Stimulated activated CD8-positive, alpha-beta memory T cell treated with anti-CD3 and anti-CD28 coated beads, Interleukin-15, amount 100 ng/mL, for 24 hours (primary cell): Measurements from ENCODE around the gene SLC6A13.

ENCODE experiments used
- DNase-seq: peaks from one replicate; pipeline ENCODE4 v3.0.0-alpha.2; 2020; ENCODE audit warnings: low read depth

Gene SLC6A13

GRCh38 chr12:214003-214741 lies 48.5 kb downstream of the SLC6A13 start, which contains the start of gene SLC6A12:
SLC6A12 (minus strand) TSS chr12:214157; CDS start chr12:209986, 4,171 bp downstream.
- DNase-seq: no peak

GRCh38 chr12:213527-213932 lies 49.1 kb downstream of the SLC6A13 start:
- DNase-seq: no peak

GRCh38 chr12:212715-213526 lies 49.7 kb downstream of the SLC6A13 start:
- DNase-seq: no peak

GRCh38 chr12:212415-212714 lies 50.3 kb downstream of the SLC6A13 start:
- DNase-seq: no peak

GRCh38 chr12:211639-212414 lies 50.8 kb downstream of the SLC6A13 start:
- no peak for DNase-seq

- DNase-seq: no peak
These were observed 51.5 kb downstream of the SLC6A13 start for GRCh38 chr12:211142-211465.

- no peak for DNase-seq
These were observed 52.1 kb downstream of the SLC6A13 start for GRCh38 chr12:210277-211141.

GRCh38 chr12:209851-210250 lies 52.8 kb downstream of the SLC6A13 start:
- no peak for DNase-seq

- DNase-seq: no peak
These were observed 53.4 kb downstream of the SLC6A13 start for GRCh38 chr12:209246-209645.

- DNase-seq: no peak
These were observed 53.8 kb downstream of the SLC6A13 start for GRCh38 chr12:208813-209212.

GRCh38 chr12:207804-208203 lies 54.8 kb downstream of the SLC6A13 start:
- no peak for DNase-seq

- DNase-seq: no peak
These were observed 55.7 kb downstream of the SLC6A13 start for GRCh38 chr12:206746-207440.

GRCh38 chr12:205026-205425 lies 57.6 kb downstream of the SLC6A13 start:
- DNase-seq: no peak

- DNase-seq: no peak
These were observed 58.4 kb downstream of the SLC6A13 start for GRCh38 chr12:204261-204678.

GRCh38 chr12:203462-204260 lies 59.0 kb downstream of the SLC6A13 start:
- DNase-seq: no peak

GRCh38 chr12:203074-203461 lies 59.6 kb downstream of the SLC6A13 start:
- no peak for DNase-seq

GRCh38 chr12:202081-202731 lies 60.4 kb downstream of the SLC6A13 start:
- DNase-seq: no peak

- no peak for DNase-seq
These were observed 61.3 kb downstream of the SLC6A13 start for GRCh38 chr12:201361-201760.

GRCh38 chr12:198705-199104 lies 63.9 kb downstream of the SLC6A13 start:
- DNase-seq: no peak
